ENCODE results near the gene LMAN2.
A peak's percentile ranks its signal among the peaks of the same experiment; 100 is the strongest.

LMAN2 gene

GRCh38 chr5:177369645-177370440 is 18.4 kb upstream of the LMAN2 start:
- peak overlapping the region; percentile 12; the same call in 1 of the 2 replicates for H3K9ac ChIP-seq (ENCODE audit: low read length)
- H3K4me2 ChIP-seq (ENCODE audit: low read length): no peak overlapping the region; the same call in 1 of the 2 replicates
- H3K27ac ChIP-seq (ENCODE audit: low read depth, low read length, poor library complexity, severe bottlenecking): peak overlapping the region; percentile 75

GRCh38 chr5:177368869-177369644 is 17.6 kb upstream of the LMAN2 start:
- H3K9ac ChIP-seq (ENCODE audit: low read length): peak overlapping the region; percentile 12; the same call in 1 of the 2 replicates
- no peaks in the 10 kb centered on the region for H3K79me2 ChIP-seq (ENCODE audit: insufficient read depth, low read length)
- H2AFZ ChIP-seq (ENCODE audit: low read length): no peak overlapping the region
- no peak overlapping the region; the same call in 1 of the 2 replicates for H3K4me2 ChIP-seq (ENCODE audit: low read length)
- H3K9me2 ChIP-seq (ENCODE audit: low read depth, low read length): no peaks in the 10 kb centered on the region
- H3K9me3 ChIP-seq (ENCODE audit: low read length): no peaks in the 10 kb centered on the region
- H4K20me1 ChIP-seq (ENCODE audit: insufficient read depth, low read length): no peaks in the 10 kb centered on the region
- no peaks in the 10 kb centered on the region for H3F3A ChIP-seq (ENCODE audit: insufficient read depth, low read length)
- H3K27me3 ChIP-seq (ENCODE audit: insufficient read depth, low read length): no peaks in the 10 kb centered on the region
- H3K27ac ChIP-seq (ENCODE audit: low read depth, low read length, poor library complexity, severe bottlenecking): peak overlapping the region; percentile 75
- peaks cover 29% of the 10 kb centered on the region for H3K4me1 ChIP-seq (ENCODE audit: insufficient read depth, low read length, severe bottlenecking)
- TF ChIP-seq, protein P1, sequence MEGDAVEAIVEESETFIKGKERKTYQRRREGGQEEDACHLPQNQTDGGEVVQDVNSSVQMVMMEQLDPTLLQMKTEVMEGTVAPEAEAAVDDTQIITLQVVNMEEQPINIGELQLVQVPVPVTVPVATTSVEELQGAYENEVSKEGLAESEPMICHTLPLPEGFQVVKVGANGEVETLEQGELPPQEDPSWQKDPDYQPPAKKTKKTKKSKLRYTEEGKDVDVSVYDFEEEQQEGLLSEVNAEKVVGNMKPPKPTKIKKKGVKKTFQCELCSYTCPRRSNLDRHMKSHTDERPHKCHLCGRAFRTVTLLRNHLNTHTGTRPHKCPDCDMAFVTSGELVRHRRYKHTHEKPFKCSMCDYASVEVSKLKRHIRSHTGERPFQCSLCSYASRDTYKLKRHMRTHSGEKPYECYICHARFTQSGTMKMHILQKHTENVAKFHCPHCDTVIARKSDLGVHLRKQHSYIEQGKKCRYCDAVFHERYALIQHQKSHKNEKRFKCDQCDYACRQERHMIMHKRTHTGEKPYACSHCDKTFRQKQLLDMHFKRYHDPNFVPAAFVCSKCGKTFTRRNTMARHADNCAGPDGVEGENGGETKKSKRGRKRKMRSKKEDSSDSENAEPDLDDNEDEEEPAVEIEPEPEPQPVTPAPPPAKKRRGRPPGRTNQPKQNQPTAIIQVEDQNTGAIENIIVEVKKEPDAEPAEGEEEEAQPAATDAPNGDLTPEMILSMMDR (IDR thresholded peaks at IDR 0.05; ENCODE audit: low read length): peak; percentile 86
- TF ChIP-seq EZH2 (IDR thresholded peaks at IDR 0.05; ENCODE audit: borderline replicate concordance, low read length): no peak
- no peak overlapping the region for H3K4me3 ChIP-seq (ENCODE audit: low read depth, low read length, poor library complexity, severe bottlenecking)
- H3K36me3 ChIP-seq (ENCODE audit: insufficient read depth, low read length): peaks cover 29% of the 10 kb centered on the region

More at GRCh38 chr5:177369645-177370440, 18.4 kb upstream of the LMAN2 start:
- no peaks in the 10 kb centered on the region for H4K20me1 ChIP-seq (ENCODE audit: insufficient read depth, low read length)
- peaks cover 29% of the 10 kb centered on the region for H3K4me1 ChIP-seq (ENCODE audit: insufficient read depth, low read length, severe bottlenecking)
- no peaks in the 10 kb centered on the region for H3F3A ChIP-seq (ENCODE audit: insufficient read depth, low read length)
- no peaks in the 10 kb centered on the region for H3K9me2 ChIP-seq (ENCODE audit: low read depth, low read length)
- no peak overlapping the region for H3K4me3 ChIP-seq (ENCODE audit: low read depth, low read length, poor library complexity, severe bottlenecking)
- TF ChIP-seq EZH2 (IDR thresholded peaks at IDR 0.05; ENCODE audit: borderline replicate concordance, low read length): no peak
- TF ChIP-seq, protein P1 (IDR thresholded peaks at IDR 0.05; ENCODE audit: low read length): no peak
- no peak overlapping the region for H2AFZ ChIP-seq (ENCODE audit: low read length)
- no peaks in the 10 kb centered on the region for H3K27me3 ChIP-seq (ENCODE audit: insufficient read depth, low read length)
- H3K79me2 ChIP-seq (ENCODE audit: insufficient read depth, low read length): no peaks in the 10 kb centered on the region
- peaks cover 29% of the 10 kb centered on the region for H3K36me3 ChIP-seq (ENCODE audit: insufficient read depth, low read length)
- no peaks in the 10 kb centered on the region for H3K9me3 ChIP-seq (ENCODE audit: low read length)

- Histone ChIP-seq H2AFZ (ENCODE audit: low read length) (no peak overlapping the region), H3K36me3 (ENCODE audit: insufficient read depth, low read length) (peaks cover 29% of the 10 kb centered on the region), H4K20me1 (ENCODE audit: insufficient read depth, low read length) (no peaks in the 10 kb centered on the region), H3K9me2 (ENCODE audit: low read depth, low read length) (no peaks in the 10 kb centered on the region), H3F3A (ENCODE audit: insufficient read depth, low read length) (no peaks in the 10 kb centered on the region), H3K4me3 (ENCODE audit: low read depth, low read length, poor library complexity, severe bottlenecking) (no peak overlapping the region), H3K4me1 (ENCODE audit: insufficient read depth, low read length, severe bottlenecking) (peaks cover 34% of the 10 kb centered on the region), H3K27me3 (ENCODE audit: insufficient read depth, low read length) (no peaks in the 10 kb centered on the region), H3K9ac (ENCODE audit: low read length) (no peak overlapping the region), H3K79me2 (ENCODE audit: insufficient read depth, low read length) (no peaks in the 10 kb centered on the region), H3K9me3 (ENCODE audit: low read length) (no peaks in the 10 kb centered on the region), H3K4me2 (ENCODE audit: low read length) (no peak overlapping the region), H3K27ac (ENCODE audit: low read depth, low read length, poor library complexity, severe bottlenecking) (no peak overlapping the region)
- no peak for TF ChIP-seq EZH2 (IDR thresholded peaks at IDR 0.05; ENCODE audit: borderline replicate concordance, low read length)
- TF ChIP-seq, protein P1 (IDR thresholded peaks at IDR 0.05; ENCODE audit: low read length): no peak
These were observed 16.8 kb upstream of the LMAN2 start for GRCh38 chr5:177367981-177368868.
